Right lobe of liver (tissue), 6 donors: ENCODE measurements around the gene ARL15. TPM values are rescaled to one million over a fixed set of nuclear protein-coding genes. Genes with fewer than 3 reads are reported as not detected.

ENCODE experiments used
- ATAC-seq, 4 donors: fragments of 200-7000 bp; cut with Tn5 transposase; one replicate each; pipeline ENCODE4 v1.9.1; 2020; ENCODE audit warnings: mild to moderate bottlenecking in 4 of 4, moderate library complexity in 4 of 4
- DNase-seq, 3 donors: peaks; one replicate each; pipeline ENCODE4 v3.0.0-alpha.2; 2020
- H3K27ac ChIP-seq, 3 donors: fragments of 200-600 bp; one replicate each; pipeline ENCODE4 v1.8.0; 2022
- H3K27me3 ChIP-seq, 2 donors: fragments of 200-600 bp; one replicate each; pipeline ENCODE4 v1.8.0; 2022
- H3K36me3 ChIP-seq, 4 donors: fragments of 200-600 bp; sonication (generic) in 1 of 4; one replicate each; pipeline versions ENCODE4 v1.5.1 to v1.8.0; 2017 to 2022; ENCODE audit warnings: control low read depth in 1 of 4
- H3K4me1 ChIP-seq, 4 donors: fragments of 200-600 bp; sonication (generic) in 1 of 4; one replicate each; pipeline versions ENCODE4 v1.5.1 to v1.8.0; 2017 to 2022; ENCODE audit warnings: control low read depth in 1 of 4
- H3K4me3 ChIP-seq, 3 donors: fragments of 200-600 bp; one replicate each; pipeline ENCODE4 v1.8.0; 2022
- H3K9me3 ChIP-seq, 4 donors: fragments of 200-600 bp; sonication (generic) in 1 of 4; one replicate each; pipeline versions ENCODE4 v1.5.1 to v1.8.0; 2017 to 2022; ENCODE audit warnings: control low read depth in 1 of 4
- CTCF ChIP-seq, 4 donors: fragments of 200-600 bp in 3 of 4; fragments of 450-650 bp in 1 of 4; IDR thresholded peaks; one replicate each; pipeline versions ENCODE4 v1.5.1 to v1.8.0; 2016 to 2022; ENCODE audit warnings: antibody characterized with exemption in 4 of 4, mild to moderate bottlenecking in 2 of 4
- POLR2A ChIP-seq: fragments of 450-650 bp; IDR thresholded peaks from one replicate; pipeline ENCODE4 v1.6.1; 2017; ENCODE audit warnings: antibody characterized with exemption, mild to moderate bottlenecking
- WGBS: methylation state at CpG from one replicate; pipeline ENCODE4 v1.1.6; 2018; ENCODE audit warnings: low coverage, low lambda C conversion rate; ENCODE audit not compliant: insufficient coverage; ENCODE audit errors: missing lambda C conversion rate; 5-methylcytosine and 5-hydroxymethylcytosine counted together
- intact Hi-C, 2 donors: fragments of 100-400 bp; cut with DNase I; formaldehyde crosslinking; loops; one replicate each; pipeline versions ENCODE4 v1.11.2 to v1.14.1; 2022
- total RNA-seq, 6 experiments: library from RNA; depleted of rRNA in 2 of 6; stranded (reverse); fragments of >200 nt in 2 of 6; fragmentation: NEBNext Ultra II Directional in 3 of 6; extraction: Animal tissue kit (Norgen Biotek cat#: 25700) in 3 of 6; gene quantifications; one replicate each; pipeline versions ENCODE4 v1.1.0 to v1.2.4, GENCODE V29; 2016 to 2023
- donor health status: DM: no; HTN: yes; CAD: no.
- donor health status: DM: no; HTN: no; CAD: no.
- donor health status: DM: no; HTN: no; CAD: no.
- donor health status: DM: no; HTN: yes; CAD: no.
- donor health status: DM: no; HTN: yes; CAD: no.

Gene ARL15
- total RNA-seq, 6 experiments from 2014 or later, result 6.3 to 16.5 (median 9.6) TPM

GRCh38 chr5:54315736-54316528 is 5.6 kb upstream of the ARL15 start:
- intact Hi-C loops, result no loop called here
- WGBS, result 79% methylated on average over 5 of the region's 5 CpGs
- peaks cover 0 to 16% (median 4%) of the 10 kb centered on the region in 4 donors for H3K4me1 ChIP-seq
- ATAC-seq (peak in 3 of 4 donors; percentile 32 to 66 (median 54)), DNase-seq (no peak)
- H3K9me3 ChIP-seq, result no peaks in the 10 kb centered on the region
- TF ChIP-seq CTCF (IDR thresholded peaks at IDR 0.05), result no peak
- TF ChIP-seq POLR2A, result no peak
- H3K4me3 ChIP-seq, result no peak overlapping the region
- H3K27me3 ChIP-seq, result no peaks in the 10 kb centered on the region
- H3K36me3 ChIP-seq, result no peaks in the 10 kb centered on the region
- H3K27ac ChIP-seq, result no peak overlapping the region

GRCh38 chr5:54313311-54314270 is 3.2 kb upstream of the ARL15 start:
- no peaks in the 10 kb centered on the region for H3K9me3 ChIP-seq
- DNase-seq (no peak), ATAC-seq (no peak)
- H3K36me3 ChIP-seq, result no peaks in the 10 kb centered on the region
- no peak for TF ChIP-seq CTCF (IDR thresholded peaks at IDR 0.05)
- no peak for TF ChIP-seq POLR2A
- WGBS, result 57% methylated on average over 5 of the region's 7 CpGs
- intact Hi-C loops, result no loop called here
- H3K27me3 ChIP-seq, result no peaks in the 10 kb centered on the region
- H3K4me3 ChIP-seq, result no peak overlapping the region
- no peak overlapping the region for H3K27ac ChIP-seq
- peaks cover 0 to 25% (median 8%) of the 10 kb centered on the region in 4 donors for H3K4me1 ChIP-seq

- intact Hi-C loops, result no loop called here
- no peak overlapping the region for H3K4me3 ChIP-seq
- no peaks in the 10 kb centered on the region for H3K27me3 ChIP-seq
- no peak for TF ChIP-seq CTCF (IDR thresholded peaks at IDR 0.05)
- TF ChIP-seq POLR2A, result no peak
- no peak for DNase-seq
- WGBS, result 68% methylated on average over 3 of the region's 3 CpGs
- peaks cover 0 to 29% (median 8%) of the 10 kb centered on the region in 4 donors for H3K4me1 ChIP-seq
- no peak overlapping the region for H3K27ac ChIP-seq
- no peak for ATAC-seq
- no peaks in the 10 kb centered on the region for H3K9me3 ChIP-seq
- no peaks in the 10 kb centered on the region for H3K36me3 ChIP-seq
Observed at GRCh38 chr5:54312499-54312898, 2.1 kb upstream of the ARL15 start.

- DNase-seq (no peak), ATAC-seq (peak in 2 of 4 donors; percentile 7)
- WGBS, result under 1% methylated on average over 16 of the region's 16 CpGs
- peak overlapping the region; percentile 56 to 88 (median 76) for H3K27ac ChIP-seq
- H3K4me1 ChIP-seq, result peaks cover 0 to 36% (median 8%) of the 10 kb centered on the region in 4 donors
- H3K9me3 ChIP-seq, result no peaks in the 10 kb centered on the region
- intact Hi-C loops, result no loop called here
- H3K27me3 ChIP-seq, result no peaks in the 10 kb centered on the region
- H3K36me3 ChIP-seq, result no peaks in the 10 kb centered on the region
- TF ChIP-seq POLR2A (no peak), CTCF (IDR thresholded peaks at IDR 0.05) (no peak)
- peak overlapping the region; percentile 86 to 92 (median 87) for H3K4me3 ChIP-seq
Observed at GRCh38 chr5:54311176-54311677, 854 bp upstream of the ARL15 start.
